ENCODE results near the gene NOXA1.

Gene NOXA1

GRCh38 chr9:137445275-137445807, 22.1 kb downstream of the NOXA1 start:
- H2BK12ac ChIP-seq (ENCODE audit: low read length): no peak overlapping the region
- no peaks in the 10 kb centered on the region for H3K9me3 ChIP-seq (replicated peaks in 1 of 2; ENCODE audit: control insufficient read depth in 2 of 2, insufficient read depth in 1 of 2, low read depth in 1 of 2, low read length in 2 of 2)
- peak overlapping the region; percentile 4 for H2AK5ac ChIP-seq (ENCODE audit: low read depth, low read length)
- peak overlapping the region; percentile 57 for H2AFZ ChIP-seq (ENCODE audit: low read length)
- H3K4me2 ChIP-seq (ENCODE audit: insufficient read depth, low read length, poor library complexity, severe bottlenecking): no peak overlapping the region
- peak overlapping the region; percentile 60 for H2BK15ac ChIP-seq (ENCODE audit: low read length)
- peaks cover 2 to 8% of the 10 kb centered on the region in 2 donors for H3K4me1 ChIP-seq (ENCODE audit: control insufficient read depth in 2 of 2, insufficient read depth in 1 of 2, low read depth in 1 of 2, low read length in 2 of 2)
- H3K9ac ChIP-seq (ENCODE audit: low read depth, low read length, poor library complexity): peak overlapping the region; percentile 50
- H2BK120ac ChIP-seq (ENCODE audit: low read depth, low read length): no peak overlapping the region
- H3K14ac ChIP-seq (ENCODE audit: low read length): peak overlapping the region; percentile 58
- no peak overlapping the region for H3K4me3 ChIP-seq (ENCODE audit: low read length in 2 of 2)
- no CpG with 5 or more reads among the region's 14 CpGs for WGBS, 2 donors (ENCODE audit: extremely low coverage in 2 of 2, insufficient read length in 2 of 2, insufficient replicate concordance in 1 of 2)
- H3K23ac ChIP-seq (ENCODE audit: low read depth, low read length, poor library complexity): peak overlapping the region; percentile 48
- H3K27me3 ChIP-seq (ENCODE audit: control insufficient read depth in 3 of 3, insufficient read depth in 3 of 3, low read depth in 1 of 3, low read length in 3 of 3): peaks cover 0 to 6% (median 4%) of the 10 kb centered on the region in 3 experiments
- peak; percentile 77 for DNase-seq (ENCODE audit: low spot score)
- H2BK5ac ChIP-seq (ENCODE audit: low read length): no peak overlapping the region
- no peak overlapping the region for H3K4ac ChIP-seq (ENCODE audit: low read length)
- no peak overlapping the region for H3K27ac ChIP-seq (replicated peaks; ENCODE audit: low read length)
- peak overlapping the region; percentile 84 for H3K18ac ChIP-seq (ENCODE audit: low read length)
- H3K36me3 ChIP-seq (replicated peaks in 1 of 2; ENCODE audit: control insufficient read depth in 2 of 2, insufficient read depth in 2 of 2, low read length in 2 of 2): peaks cover 9 to 17% of the 10 kb centered on the region in 2 donors
- no peaks in the 10 kb centered on the region for H3K79me1 ChIP-seq (ENCODE audit: low read depth, low read length)
- no peak overlapping the region for H4K8ac ChIP-seq (ENCODE audit: low read depth, low read length)
- H4K91ac ChIP-seq (ENCODE audit: low read depth, low read length, poor library complexity): no peak overlapping the region

DNA sequence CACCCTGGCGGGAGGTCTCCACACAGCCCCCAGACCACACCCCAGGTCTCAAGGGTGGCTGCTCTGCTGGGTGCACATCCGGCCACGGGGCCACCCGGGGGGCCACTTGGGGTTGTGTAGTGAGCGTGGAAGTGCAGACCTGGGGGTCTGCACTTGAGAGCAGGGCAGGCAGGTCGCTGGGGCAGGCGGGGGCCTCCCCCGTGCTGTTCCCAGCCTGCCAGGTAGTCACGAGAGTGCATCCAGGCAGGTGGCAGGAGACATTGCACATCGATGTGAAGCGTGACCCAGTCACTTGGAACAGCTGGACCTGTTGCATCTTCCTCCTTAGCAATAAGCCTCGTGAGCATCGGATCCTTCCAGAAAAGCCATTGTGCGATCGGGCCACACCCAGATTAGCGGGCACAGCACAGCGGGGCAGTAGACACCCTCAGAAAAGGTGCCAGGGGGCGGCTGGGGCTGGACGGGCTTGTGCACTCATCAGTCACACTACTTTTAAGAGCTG, 22.8 kb downstream of the NOXA1 start:
- no peak overlapping the region for H4K91ac ChIP-seq (ENCODE audit: low read depth, low read length, poor library complexity)
- no peaks in the 10 kb centered on the region for H3K9me3 ChIP-seq (replicated peaks in 1 of 2; ENCODE audit: control insufficient read depth in 2 of 2, insufficient read depth in 1 of 2, low read depth in 1 of 2, low read length in 2 of 2)
- peaks cover 2 to 8% of the 10 kb centered on the region in 2 donors for H3K4me1 ChIP-seq (ENCODE audit: control insufficient read depth in 2 of 2, insufficient read depth in 1 of 2, low read depth in 1 of 2, low read length in 2 of 2)
- H2BK12ac ChIP-seq (ENCODE audit: low read length): no peak overlapping the region
- H3K18ac ChIP-seq (ENCODE audit: low read length): peak overlapping the region; percentile 84
- no peak overlapping the region for H3K27ac ChIP-seq (replicated peaks; ENCODE audit: low read length)
- no peaks in the 10 kb centered on the region for H3K79me1 ChIP-seq (ENCODE audit: low read depth, low read length)
- H4K8ac ChIP-seq (ENCODE audit: low read depth, low read length): no peak overlapping the region
- H3K4me3 ChIP-seq (ENCODE audit: low read length in 2 of 2): no peak overlapping the region
- peaks cover 9 to 17% of the 10 kb centered on the region in 2 donors for H3K36me3 ChIP-seq (replicated peaks in 1 of 2; ENCODE audit: control insufficient read depth in 2 of 2, insufficient read depth in 2 of 2, low read length in 2 of 2)
- H2AFZ ChIP-seq (ENCODE audit: low read length): no peak overlapping the region
- no peak for DNase-seq (ENCODE audit: low spot score)
- H2BK15ac ChIP-seq (ENCODE audit: low read length): peak overlapping the region; percentile 60
- no peak overlapping the region for H3K4me2 ChIP-seq (ENCODE audit: insufficient read depth, low read length, poor library complexity, severe bottlenecking)
- no peak overlapping the region for H3K4ac ChIP-seq (ENCODE audit: low read length)
- no peak overlapping the region for H2BK120ac ChIP-seq (ENCODE audit: low read depth, low read length)
- H3K27me3 ChIP-seq (ENCODE audit: control insufficient read depth in 3 of 3, insufficient read depth in 3 of 3, low read depth in 1 of 3, low read length in 3 of 3): peaks cover 0 to 6% (median 4%) of the 10 kb centered on the region in 3 experiments
- H3K9ac ChIP-seq (ENCODE audit: low read depth, low read length, poor library complexity): no peak overlapping the region
- H2BK5ac ChIP-seq (ENCODE audit: low read length): no peak overlapping the region
- peak overlapping the region; percentile 4 for H2AK5ac ChIP-seq (ENCODE audit: low read depth, low read length)
- WGBS, 2 donors (ENCODE audit: extremely low coverage in 2 of 2, insufficient read length in 2 of 2, insufficient replicate concordance in 1 of 2): no CpG with 5 or more reads among the region's 19 CpGs
- no peak overlapping the region for H3K23ac ChIP-seq (ENCODE audit: low read depth, low read length, poor library complexity)
- no peak overlapping the region for H3K14ac ChIP-seq (ENCODE audit: low read length)

GRCh38 chr9:137446851-137447471, 23.8 kb downstream of the NOXA1 start:
- peak overlapping the region in 1 of 2 donors; percentile 16 for H3K4me3 ChIP-seq (ENCODE audit: low read length in 2 of 2)
- no peak overlapping the region for H4K8ac ChIP-seq (ENCODE audit: low read depth, low read length)
- H2BK120ac ChIP-seq (ENCODE audit: low read depth, low read length): no peak overlapping the region
- H4K91ac ChIP-seq (ENCODE audit: low read depth, low read length, poor library complexity): no peak overlapping the region
- peak overlapping the region; percentile 53 for H2BK5ac ChIP-seq (ENCODE audit: low read length)
- no peak overlapping the region for H2BK12ac ChIP-seq (ENCODE audit: low read length)
- no peak overlapping the region for H3K4ac ChIP-seq (ENCODE audit: low read length)
- no peaks in the 10 kb centered on the region for H3K9me3 ChIP-seq (replicated peaks in 1 of 2; ENCODE audit: control insufficient read depth in 2 of 2, insufficient read depth in 1 of 2, low read depth in 1 of 2, low read length in 2 of 2)
- no peak overlapping the region for H3K4me2 ChIP-seq (ENCODE audit: insufficient read depth, low read length, poor library complexity, severe bottlenecking)
- peak overlapping the region; percentile 55 for H3K23ac ChIP-seq (ENCODE audit: low read depth, low read length, poor library complexity)
- peaks cover 9 to 17% of the 10 kb centered on the region in 2 donors for H3K36me3 ChIP-seq (replicated peaks in 1 of 2; ENCODE audit: control insufficient read depth in 2 of 2, insufficient read depth in 2 of 2, low read length in 2 of 2)
- DNase-seq (ENCODE audit: low spot score): no peak
- peak overlapping the region; percentile 28 for H2AK5ac ChIP-seq (ENCODE audit: low read depth, low read length)
- H3K79me1 ChIP-seq (ENCODE audit: low read depth, low read length): no peaks in the 10 kb centered on the region
- H2BK15ac ChIP-seq (ENCODE audit: low read length): no peak overlapping the region
- H3K27ac ChIP-seq (replicated peaks; ENCODE audit: low read length): no peak overlapping the region
- peaks cover under 1 to 6% of the 10 kb centered on the region in 2 donors for H3K4me1 ChIP-seq (ENCODE audit: control insufficient read depth in 2 of 2, insufficient read depth in 1 of 2, low read depth in 1 of 2, low read length in 2 of 2)
- peaks cover 0 to 5% (median 3%) of the 10 kb centered on the region in 3 experiments for H3K27me3 ChIP-seq (ENCODE audit: control insufficient read depth in 3 of 3, insufficient read depth in 3 of 3, low read depth in 1 of 3, low read length in 3 of 3)
- no peak overlapping the region for H3K18ac ChIP-seq (ENCODE audit: low read length)
- WGBS, 2 donors (ENCODE audit: extremely low coverage in 2 of 2, insufficient read length in 2 of 2, insufficient replicate concordance in 1 of 2): no CpG with 5 or more reads among the region's 21 CpGs
- H2AFZ ChIP-seq (ENCODE audit: low read length): no peak overlapping the region
- no peak overlapping the region for H3K14ac ChIP-seq (ENCODE audit: low read length)
- H3K9ac ChIP-seq (ENCODE audit: low read depth, low read length, poor library complexity): no peak overlapping the region
